Measurements from ENCODE around the gene KLHL2.
"Not testable (repeated sequence)": the region's sequence is repeated elsewhere in the genome, so short reads cannot be mapped to it uniquely, and the experiment has no call there.

The KLHL2 gene, protein sequence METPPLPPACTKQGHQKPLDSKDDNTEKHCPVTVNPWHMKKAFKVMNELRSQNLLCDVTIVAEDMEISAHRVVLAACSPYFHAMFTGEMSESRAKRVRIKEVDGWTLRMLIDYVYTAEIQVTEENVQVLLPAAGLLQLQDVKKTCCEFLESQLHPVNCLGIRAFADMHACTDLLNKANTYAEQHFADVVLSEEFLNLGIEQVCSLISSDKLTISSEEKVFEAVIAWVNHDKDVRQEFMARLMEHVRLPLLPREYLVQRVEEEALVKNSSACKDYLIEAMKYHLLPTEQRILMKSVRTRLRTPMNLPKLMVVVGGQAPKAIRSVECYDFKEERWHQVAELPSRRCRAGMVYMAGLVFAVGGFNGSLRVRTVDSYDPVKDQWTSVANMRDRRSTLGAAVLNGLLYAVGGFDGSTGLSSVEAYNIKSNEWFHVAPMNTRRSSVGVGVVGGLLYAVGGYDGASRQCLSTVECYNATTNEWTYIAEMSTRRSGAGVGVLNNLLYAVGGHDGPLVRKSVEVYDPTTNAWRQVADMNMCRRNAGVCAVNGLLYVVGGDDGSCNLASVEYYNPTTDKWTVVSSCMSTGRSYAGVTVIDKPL

GRCh38 chr4:165207431-165208220 lies at the start of gene KLHL2:
KLHL2 (plus strand) TSS chr4:165207561; CDS start chr4:165207877, 316 bp downstream.
- peak; percentile 34 to 57 for DNase-seq

- no peak for DNase-seq
Measured at GRCh38 chr4:165158762-165159161, 48.6 kb upstream of the KLHL2 start.

- no peak for DNase-seq
Measured at GRCh38 chr4:165164257-165164656, 43.1 kb upstream of the KLHL2 start.

DNA sequence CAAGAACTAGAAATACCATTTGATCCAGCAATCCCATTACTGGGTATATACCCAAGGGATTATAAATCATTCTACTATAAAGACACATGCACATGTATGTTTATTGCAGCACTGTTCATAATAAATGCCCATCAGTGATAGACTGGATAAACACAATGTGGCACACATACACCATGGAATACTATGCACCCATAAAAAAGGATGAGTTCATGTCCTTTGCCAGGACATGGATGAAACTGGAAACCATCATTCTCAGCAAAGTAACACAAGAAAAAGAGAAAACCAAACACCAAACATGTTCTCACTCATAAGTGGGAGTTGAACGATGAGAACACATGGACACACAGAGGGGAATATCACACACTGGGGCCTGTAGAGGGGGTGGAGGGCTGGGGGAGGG lies 40.5 kb upstream of the KLHL2 start:
- not testable (repeated sequence) for DNase-seq

DNA sequence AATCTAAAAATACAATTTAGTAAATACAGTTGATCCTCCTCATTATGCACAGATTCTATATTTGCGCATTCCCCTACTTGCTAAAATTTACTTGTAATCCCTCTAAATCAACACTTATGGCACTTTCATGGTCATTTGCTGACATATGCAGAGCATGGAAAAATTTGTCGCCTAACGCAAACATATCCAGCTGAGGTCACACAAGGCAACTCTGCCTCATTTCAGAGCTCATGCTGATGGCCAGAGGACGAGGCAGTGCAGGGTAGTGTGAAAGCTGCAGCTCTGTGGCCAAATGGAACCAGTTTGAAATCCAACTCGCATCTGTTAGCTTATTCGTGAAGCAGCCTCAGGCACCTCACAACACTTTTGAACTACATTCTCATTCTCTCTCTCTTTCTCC lies 39.7 kb upstream of the KLHL2 start:
- no peak for DNase-seq

- DNase-seq, result no peak
Measured at GRCh38 chr4:165170819-165171218, 36.5 kb upstream of the KLHL2 start.

DNA sequence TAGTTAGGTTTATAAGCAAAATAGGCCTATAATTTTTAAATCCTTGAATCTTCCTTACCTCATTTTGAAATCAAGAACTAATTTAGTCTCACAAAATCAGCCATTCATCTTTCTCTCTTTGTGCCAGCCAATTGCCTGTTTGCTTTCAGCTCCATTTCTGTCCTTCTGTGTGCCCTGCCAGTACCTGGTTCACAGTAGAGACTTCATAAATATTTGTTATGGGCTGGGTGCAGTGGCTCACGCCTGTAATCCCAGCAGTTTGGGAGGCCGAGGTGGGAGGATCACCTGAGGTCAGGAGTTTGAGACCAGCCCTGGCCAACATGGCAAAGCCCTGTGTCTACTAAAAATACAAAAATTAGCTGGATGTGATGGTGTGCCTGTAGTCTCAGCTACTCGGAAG lies 31.9 kb upstream of the KLHL2 start:
- not testable (repeated sequence) for DNase-seq

DNA sequence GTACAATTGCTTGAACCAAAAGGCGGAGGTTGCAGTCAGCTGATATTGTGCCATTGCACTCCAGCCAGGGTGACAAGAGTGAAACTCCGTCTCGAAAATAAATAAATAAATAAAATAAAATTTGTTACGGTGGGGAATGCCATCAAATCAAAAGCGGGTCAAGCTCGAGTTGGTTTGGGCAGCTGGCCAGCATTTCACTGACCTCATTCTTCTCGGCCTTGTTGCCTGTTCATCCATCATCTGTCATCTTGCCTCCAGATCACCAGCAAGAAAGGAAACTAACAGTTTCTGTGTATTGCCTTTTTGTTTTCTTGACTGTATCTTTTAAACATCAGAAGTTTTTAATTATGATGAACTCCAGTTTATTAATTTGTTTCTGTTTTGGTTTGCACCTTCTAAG lies 31.5 kb upstream of the KLHL2 start:
- DNase-seq, result no peak

GRCh38 chr4:165177725-165178666 lies 29.4 kb upstream of the KLHL2 start:
- DNase-seq, result no peak

GRCh38 chr4:165184220-165184619 lies 23.1 kb upstream of the KLHL2 start:
- DNase-seq, result no peak

DNA sequence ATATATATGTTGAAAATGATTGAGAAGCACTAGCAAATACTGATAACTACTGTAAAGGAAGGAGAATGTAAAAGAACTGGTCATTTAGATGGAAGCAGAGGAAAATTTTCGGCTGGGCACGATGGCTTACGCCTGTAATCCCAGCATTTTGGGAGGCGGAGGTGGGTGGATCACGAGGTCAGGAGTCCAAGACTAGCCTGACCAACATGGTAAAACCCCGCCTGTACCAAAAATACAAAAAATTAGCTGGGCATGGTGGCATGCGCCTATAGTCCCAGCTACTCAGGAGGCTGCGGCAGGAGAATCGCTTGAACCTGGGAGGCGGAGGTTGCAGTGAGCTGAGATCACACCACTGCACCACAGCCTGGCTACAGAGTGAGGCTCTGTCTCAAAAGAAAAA lies 22.4 kb upstream of the KLHL2 start:
- not testable (repeated sequence) for DNase-seq

- DNase-seq, result no peak
Measured at GRCh38 chr4:165185448-165185847, 21.9 kb upstream of the KLHL2 start.

DNA sequence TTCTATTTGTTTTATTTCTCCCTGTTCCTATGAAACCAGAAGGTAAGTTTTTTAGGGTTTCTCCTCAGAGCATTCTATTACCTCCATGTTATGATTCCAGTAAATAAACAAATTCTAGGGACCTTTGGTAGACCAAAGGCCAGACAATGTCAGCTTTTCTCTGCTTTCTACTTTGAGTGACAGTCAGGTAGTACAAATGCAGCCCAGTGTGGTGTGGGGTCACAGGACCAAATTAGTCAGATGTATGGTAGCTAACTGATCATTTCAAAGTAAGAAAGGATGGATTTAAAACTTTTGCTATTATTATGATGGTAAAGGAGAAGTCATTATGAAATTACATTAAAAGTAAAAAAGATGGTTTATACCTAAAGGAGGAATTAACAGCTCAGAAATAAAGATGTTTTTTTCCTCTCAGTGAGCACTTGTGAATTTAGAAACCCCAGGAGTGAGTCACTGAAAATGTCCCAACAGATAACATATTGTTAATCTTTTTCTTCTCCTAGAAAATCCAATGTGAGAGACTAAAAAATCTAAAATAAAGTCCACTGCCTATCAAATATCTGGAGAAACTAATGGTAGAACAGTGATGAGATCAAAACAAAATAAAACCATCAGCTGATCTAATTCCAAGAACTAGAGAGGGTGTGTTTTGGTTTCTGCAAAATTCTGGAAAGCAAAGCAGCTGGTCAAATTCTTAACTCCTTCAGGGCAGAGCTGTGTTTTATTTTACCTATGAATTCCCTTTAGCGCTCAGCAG lies 16.6 kb upstream of the KLHL2 start:
- DNase-seq, result no peak

GRCh38 chr4:165191348-165191656 lies 16.1 kb upstream of the KLHL2 start:
- no peak for DNase-seq

- no peak for DNase-seq
Measured at GRCh38 chr4:165191814-165192499, 15.4 kb upstream of the KLHL2 start.

- DNase-seq, result no peak
Measured at GRCh38 chr4:165192500-165192898, 14.9 kb upstream of the KLHL2 start.

GRCh38 chr4:165192956-165193355 lies 14.4 kb upstream of the KLHL2 start:
- no peak for DNase-seq

DNA sequence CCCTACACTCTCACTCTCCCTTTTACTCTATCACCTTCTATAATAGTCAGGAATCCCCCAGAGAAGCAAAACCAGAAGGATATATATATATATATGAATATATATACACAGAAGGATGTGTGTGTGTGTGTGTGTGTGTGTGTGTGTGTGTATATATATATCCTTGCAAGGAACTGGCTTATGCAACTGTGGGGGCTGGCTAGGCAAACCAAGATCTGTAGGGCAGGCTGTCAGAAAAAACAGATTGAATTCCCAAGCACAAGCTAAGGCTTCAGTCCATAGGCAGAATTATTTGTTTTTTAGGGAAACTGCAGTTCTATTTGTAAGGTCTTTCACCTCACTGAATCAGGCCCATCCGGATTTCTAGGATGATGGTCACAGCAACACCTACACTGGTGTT lies 13.0 kb upstream of the KLHL2 start:
- DNase-seq, result no peak

DNA sequence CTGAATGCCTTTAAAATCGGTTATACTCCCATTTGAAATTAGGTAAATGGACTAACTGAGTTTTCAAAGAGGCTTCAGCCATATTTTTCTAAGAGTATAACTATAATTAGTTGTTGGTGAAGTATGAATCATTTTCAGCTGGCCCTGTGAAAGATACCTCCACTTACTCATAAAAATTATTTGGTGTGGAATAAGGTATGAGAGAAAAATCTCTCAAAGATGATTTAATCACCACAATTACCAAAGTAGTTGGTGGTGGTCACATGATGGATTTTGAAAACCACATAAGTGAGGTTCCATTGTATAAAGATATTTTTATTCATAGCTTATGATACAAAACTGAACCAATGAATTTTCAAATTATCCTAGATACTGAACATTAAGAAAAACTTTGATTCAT lies 9.0 kb upstream of the KLHL2 start:
- DNase-seq, result no peak

- no peak for DNase-seq
Measured at GRCh38 chr4:165199286-165199685, 8.1 kb upstream of the KLHL2 start.

DNA sequence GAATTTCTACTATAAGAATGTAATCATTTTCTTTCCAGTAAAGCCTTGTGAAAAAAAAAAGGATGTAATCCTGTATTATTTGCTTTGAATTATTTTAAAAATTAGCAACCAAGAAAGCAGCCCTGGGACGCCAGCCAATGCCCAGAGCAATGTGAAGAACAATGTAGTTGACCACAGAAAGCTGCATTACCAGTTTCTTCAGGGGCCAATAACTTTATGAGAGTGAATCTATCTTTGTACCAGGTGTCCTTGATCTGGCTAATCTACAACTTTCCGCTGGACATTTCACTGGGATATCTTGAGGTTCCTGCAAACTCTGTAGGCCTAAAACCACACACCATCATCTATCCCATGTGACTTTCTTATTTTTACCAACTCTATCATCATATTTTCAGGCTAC lies 7.6 kb upstream of the KLHL2 start:
- no peak for DNase-seq
